Measurements from ENCODE around the gene BICD2.

Gene BICD2

GRCh38 chr9:92717201-92718085 is 47.2 kb downstream of the BICD2 start:
- DNase-seq (ENCODE audit: low read depth, low spot score) = no peak

GRCh38 chr9:92716557-92716956 is 48.1 kb downstream of the BICD2 start:
- DNase-seq (ENCODE audit: low read depth, low spot score) = no peak
- peak overlapping the region; percentile 78 for H3K27ac ChIP-seq

More at GRCh38 chr9:92717201-92718085, 47.2 kb downstream of the BICD2 start:
- peak overlapping the region; percentile 78 for H3K27ac ChIP-seq

- DNase-seq (ENCODE audit: low read depth, low spot score) = peak; percentile 91
- peak overlapping the region; percentile 78 for H3K27ac ChIP-seq
These were observed 49.0 kb downstream of the BICD2 start for GRCh38 chr9:92715488-92716231.

- no peak for DNase-seq (ENCODE audit: low read depth, low spot score)
- peak overlapping the region; percentile 78 for H3K27ac ChIP-seq
These were observed 49.7 kb downstream of the BICD2 start for GRCh38 chr9:92714787-92715487.

- H3K27ac ChIP-seq = no peak overlapping the region
- DNase-seq (ENCODE audit: low read depth, low spot score) = no peak
These were observed 50.6 kb downstream of the BICD2 start for GRCh38 chr9:92714016-92714415.

GRCh38 chr9:92713528-92713927 is 51.1 kb downstream of the BICD2 start:
- H3K27ac ChIP-seq = no peak overlapping the region
- DNase-seq (ENCODE audit: low read depth, low spot score) = no peak

GRCh38 chr9:92712767-92713166 is 51.9 kb downstream of the BICD2 start:
- H3K27ac ChIP-seq = no peak overlapping the region
- no peak for DNase-seq (ENCODE audit: low read depth, low spot score)

GRCh38 chr9:92711844-92712243 is 52.8 kb downstream of the BICD2 start:
- no peak overlapping the region for H3K27ac ChIP-seq
- no peak for DNase-seq (ENCODE audit: low read depth, low spot score)

- no peak for DNase-seq (ENCODE audit: low read depth, low spot score)
- peak overlapping the region; percentile 93 for H3K27ac ChIP-seq
These were observed 53.5 kb downstream of the BICD2 start for GRCh38 chr9:92711146-92711545.

GRCh38 chr9:92710368-92710767 is 54.3 kb downstream of the BICD2 start:
- DNase-seq (ENCODE audit: low read depth, low spot score) = no peak
- H3K27ac ChIP-seq = peak overlapping the region; percentile 93

- peak overlapping the region; percentile 93 for H3K27ac ChIP-seq
- DNase-seq (ENCODE audit: low read depth, low spot score) = no peak
These were observed 54.7 kb downstream of the BICD2 start for GRCh38 chr9:92709954-92710353.

GRCh38 chr9:92709240-92709639 is 55.4 kb downstream of the BICD2 start:
- DNase-seq (ENCODE audit: low read depth, low spot score) = no peak
- H3K27ac ChIP-seq = peak overlapping the region; percentile 93

GRCh38 chr9:92707530-92707929 is 57.1 kb downstream of the BICD2 start:
- DNase-seq (ENCODE audit: low read depth, low spot score) = no peak
- H3K27ac ChIP-seq = peak overlapping the region; percentile 93

GRCh38 chr9:92706218-92706940 is 58.3 kb downstream of the BICD2 start:
- peak overlapping the region; percentile 93 for H3K27ac ChIP-seq
- peak; percentile 56 for DNase-seq (ENCODE audit: low read depth, low spot score)

- no peak for DNase-seq (ENCODE audit: low read depth, low spot score)
- no peak overlapping the region for H3K27ac ChIP-seq
These were observed 60.1 kb downstream of the BICD2 start for GRCh38 chr9:92704528-92704927.

GRCh38 chr9:92696619-92697018 is 68.0 kb downstream of the BICD2 start:
- H3K27ac ChIP-seq = no peak overlapping the region
- no peak for DNase-seq (ENCODE audit: low read depth, low spot score)

- no peak for DNase-seq (ENCODE audit: low read depth, low spot score)
- no peak overlapping the region for H3K27ac ChIP-seq
These were observed 77.7 kb downstream of the BICD2 start for GRCh38 chr9:92686954-92687353.

GRCh38 chr9:92685022-92685421 is 79.6 kb downstream of the BICD2 start:
- H3K27ac ChIP-seq = no peak overlapping the region
- no peak for DNase-seq (ENCODE audit: low read depth, low spot score)

- peak overlapping the region; percentile 99 for H3K27ac ChIP-seq
- DNase-seq (ENCODE audit: low read depth, low spot score) = no peak
These were observed 82.4 kb downstream of the BICD2 start for GRCh38 chr9:92682269-92682668.
